Adipocyte (in vitro differentiated cells): ENCODE data around the gene HOXC5.

Source experiments
- DNase-seq: peaks from one replicate; pipeline ENCODE4 v3.0.0-alpha.2; 2015; ENCODE audit warnings: low read depth
- H3K27me3 ChIP-seq: replicated peaks from 2 replicates; pipeline ENCODE4 v1.7.0; 2013; ENCODE audit warnings: mild to moderate bottlenecking, low read length, moderate library complexity; ENCODE audit not compliant: control insufficient read depth, insufficient read depth
- H3K36me3 ChIP-seq: 2 replicates; pipeline ENCODE4 v1.7.0; 2013; ENCODE audit warnings: low read length, mild to moderate bottlenecking, moderate library complexity; ENCODE audit not compliant: control insufficient read depth, insufficient read depth, severe bottlenecking
- H3K4me1 ChIP-seq: 2 replicates; pipeline ENCODE4 v1.7.0; 2013; ENCODE audit warnings: mild to moderate bottlenecking, low read length, moderate library complexity; ENCODE audit not compliant: control insufficient read depth, insufficient read depth
- H3K4me3 ChIP-seq: 2 replicates; pipeline ENCODE4 v1.7.0; 2013; ENCODE audit warnings: mild to moderate bottlenecking, low read length, moderate library complexity
- H3K9ac ChIP-seq: 2 replicates; pipeline ENCODE4 v1.7.0; 2013; ENCODE audit warnings: mild to moderate bottlenecking, low read length, moderate library complexity
- H3K9me3 ChIP-seq: 2 replicates; pipeline ENCODE4 v1.7.0; 2013; ENCODE audit warnings: mild to moderate bottlenecking, low read length, moderate library complexity; ENCODE audit not compliant: control insufficient read depth

The HOXC5 gene

DNA sequence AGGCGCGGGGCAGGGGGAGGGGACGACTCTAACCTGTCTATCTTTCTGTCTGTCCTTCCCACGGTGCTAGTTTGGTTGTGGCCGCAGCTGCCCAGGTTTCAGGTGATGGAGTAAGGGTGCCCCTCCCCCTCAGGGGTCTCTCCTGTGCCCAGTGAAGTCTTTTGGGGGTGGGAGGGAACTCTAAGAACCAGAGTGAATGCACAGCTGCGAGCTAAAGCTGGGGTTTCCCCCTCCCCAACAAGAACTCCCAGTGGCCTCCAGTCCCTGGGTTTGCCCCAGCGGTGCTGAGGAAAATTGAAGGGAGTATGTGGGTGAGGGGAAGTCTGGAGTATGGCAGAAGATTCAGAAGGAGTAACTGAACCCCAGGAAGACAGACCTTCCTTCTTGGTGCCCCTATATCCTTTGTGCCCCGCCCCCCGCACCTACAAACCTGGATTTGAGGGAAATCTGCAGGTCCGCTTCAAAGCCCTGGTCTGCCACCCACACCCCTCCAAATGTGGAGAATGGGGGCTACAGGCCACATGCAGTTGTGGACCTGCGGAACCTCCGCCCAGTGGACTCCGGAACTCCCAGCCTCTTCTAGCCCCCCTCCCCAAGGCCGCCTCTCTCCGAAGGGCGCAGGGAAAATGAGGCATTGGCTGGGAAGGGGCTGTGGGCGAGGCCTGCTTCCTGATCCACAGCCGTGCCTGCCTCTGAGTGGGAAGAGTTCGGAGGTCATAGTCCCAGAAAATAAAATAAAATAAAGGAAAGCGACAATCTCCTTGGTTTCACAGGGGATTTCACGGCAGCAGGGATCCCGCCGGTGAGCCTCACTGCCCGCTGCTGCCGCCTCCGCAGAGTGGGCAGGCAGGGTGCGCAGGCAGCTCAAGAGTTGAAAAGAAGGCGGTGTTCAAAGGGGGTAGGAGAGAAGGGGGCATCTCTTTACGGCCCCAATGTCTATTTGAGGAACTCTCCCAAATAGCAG, 36.3 kb upstream of the HOXC5 start:
- H3K9me3 ChIP-seq = no peaks in the 10 kb centered on the region
- H3K4me1 ChIP-seq = peaks cover 59% of the 10 kb centered on the region
- H3K9ac ChIP-seq = peak overlapping the region; percentile 96
- no peaks in the 10 kb centered on the region for H3K27me3 ChIP-seq
- DNase-seq = no peak
- H3K4me3 ChIP-seq = peak overlapping the region; percentile 94
- H3K36me3 ChIP-seq = no peaks in the 10 kb centered on the region

DNA sequence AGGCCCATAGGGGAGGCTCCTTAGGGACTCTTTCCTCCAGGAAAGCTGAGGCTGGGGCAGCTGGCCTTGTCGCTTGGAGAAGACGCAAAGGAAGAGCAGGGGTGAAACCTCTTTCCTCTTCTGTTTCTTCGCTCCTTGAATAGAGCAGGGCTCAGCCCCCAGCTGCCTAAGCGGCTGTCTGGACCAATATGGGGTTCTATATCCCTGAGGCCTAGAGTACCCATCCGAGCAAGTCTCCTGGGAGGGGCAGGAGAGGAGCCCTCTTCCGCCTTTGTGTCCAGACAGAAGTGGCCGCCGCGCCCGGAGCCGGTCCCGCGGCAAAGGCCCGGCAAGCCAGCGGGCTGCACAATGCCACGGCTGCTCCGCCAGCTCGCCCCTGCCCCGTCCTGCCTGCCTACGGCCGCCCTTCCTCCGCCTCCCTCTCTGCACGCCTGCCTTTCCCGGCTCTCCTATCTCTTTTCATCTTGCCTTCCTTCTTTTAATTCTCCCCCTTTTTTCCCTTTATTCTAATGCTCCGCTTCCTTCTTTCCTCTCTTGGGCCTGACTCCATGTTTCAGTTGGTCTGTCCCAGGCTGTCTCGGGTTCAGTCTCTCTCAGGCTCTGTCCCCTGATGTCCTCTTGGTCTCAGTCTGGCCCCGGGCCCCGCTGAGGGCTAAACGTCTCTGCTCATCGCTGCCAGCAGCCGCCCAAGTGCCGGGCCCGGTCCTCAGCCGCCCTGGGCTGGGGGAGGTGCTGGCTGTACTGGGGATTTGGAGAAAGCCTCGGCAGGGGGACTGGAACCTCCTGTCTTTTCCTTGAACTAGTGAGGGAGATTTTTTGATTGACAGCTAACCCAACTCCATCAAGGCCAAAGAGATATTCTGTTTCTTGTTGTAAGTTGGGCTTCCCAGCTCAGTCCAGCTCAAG, 35.4 kb upstream of the HOXC5 start:
- no peak for DNase-seq

DNA sequence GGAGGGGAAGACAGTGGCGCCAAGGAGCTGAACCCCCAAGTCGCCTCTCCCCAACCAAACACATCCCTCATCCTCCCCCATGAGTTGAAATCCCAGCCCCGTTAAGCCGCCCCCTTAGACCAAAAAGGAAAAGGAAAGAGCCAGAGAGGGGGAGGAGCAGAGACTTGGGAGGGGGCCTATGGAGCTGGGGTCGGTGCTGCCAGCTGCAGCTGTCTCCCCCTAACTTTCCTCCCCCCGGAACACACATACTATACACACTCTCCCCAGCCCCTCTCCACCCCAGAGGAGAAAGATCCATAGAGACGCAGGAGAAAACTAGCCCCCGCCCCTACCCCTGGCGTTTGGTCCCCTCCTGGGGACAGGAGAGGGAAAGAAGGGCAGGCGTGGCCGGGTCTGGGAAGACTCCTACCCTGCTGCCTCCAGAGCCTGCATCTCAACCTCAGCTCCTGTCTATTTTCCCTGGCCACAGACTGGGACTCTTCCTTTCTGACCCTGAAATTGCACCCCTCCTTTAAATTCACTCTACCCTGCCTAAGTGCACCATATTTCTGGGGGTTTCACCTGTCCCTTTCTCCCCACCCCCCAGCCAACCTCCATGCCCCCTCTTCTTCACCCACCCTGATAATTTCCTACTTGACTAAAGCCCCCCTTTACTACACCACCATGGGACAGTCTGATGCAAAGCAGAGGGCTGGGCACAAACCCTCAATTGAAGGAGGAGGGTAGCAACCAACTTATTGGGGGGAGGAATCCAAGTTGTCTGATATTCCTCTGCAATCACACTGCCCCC, 34.5 kb upstream of the HOXC5 start:
- H3K4me3 ChIP-seq = peak overlapping the region; percentile 94
- H3K4me1 ChIP-seq = peaks cover 56% of the 10 kb centered on the region
- H3K27me3 ChIP-seq = no peaks in the 10 kb centered on the region
- peak overlapping the region; percentile 96 for H3K9ac ChIP-seq
- no peaks in the 10 kb centered on the region for H3K9me3 ChIP-seq
- DNase-seq = no peak
- H3K36me3 ChIP-seq = peaks cover 6% of the 10 kb centered on the region

More for the DNA sequence above, 35.4 kb upstream of the HOXC5 start:
- H3K4me1 ChIP-seq = peaks cover 58% of the 10 kb centered on the region
- H3K4me3 ChIP-seq = peak overlapping the region; percentile 94
- no peaks in the 10 kb centered on the region for H3K27me3 ChIP-seq
- H3K36me3 ChIP-seq = no peaks in the 10 kb centered on the region
- H3K9me3 ChIP-seq = no peaks in the 10 kb centered on the region
- H3K9ac ChIP-seq = peak overlapping the region; percentile 96

DNA sequence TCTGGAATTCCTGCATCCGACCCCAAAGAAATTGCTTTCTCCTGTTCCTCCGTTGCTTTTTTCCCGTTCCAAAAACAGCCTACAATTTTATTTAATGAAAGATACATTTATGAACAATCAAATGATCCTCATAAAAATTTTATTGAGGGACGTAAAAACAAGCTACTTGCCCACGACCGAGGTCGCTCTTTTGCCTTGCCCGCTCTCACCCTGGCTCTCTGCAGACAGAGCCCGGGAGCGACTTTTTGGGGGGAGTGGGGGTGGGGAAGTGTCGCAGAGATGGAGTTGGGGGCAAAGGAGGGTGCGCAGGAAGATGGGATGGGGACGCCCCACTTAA, 34.0 kb upstream of the HOXC5 start:
- peaks cover 56% of the 10 kb centered on the region for H3K4me1 ChIP-seq
- peak overlapping the region; percentile 96 for H3K9ac ChIP-seq
- H3K36me3 ChIP-seq = peaks cover 6% of the 10 kb centered on the region
- no peaks in the 10 kb centered on the region for H3K27me3 ChIP-seq
- no peaks in the 10 kb centered on the region for H3K9me3 ChIP-seq
- no peak for DNase-seq
- peak overlapping the region; percentile 94 for H3K4me3 ChIP-seq

DNA sequence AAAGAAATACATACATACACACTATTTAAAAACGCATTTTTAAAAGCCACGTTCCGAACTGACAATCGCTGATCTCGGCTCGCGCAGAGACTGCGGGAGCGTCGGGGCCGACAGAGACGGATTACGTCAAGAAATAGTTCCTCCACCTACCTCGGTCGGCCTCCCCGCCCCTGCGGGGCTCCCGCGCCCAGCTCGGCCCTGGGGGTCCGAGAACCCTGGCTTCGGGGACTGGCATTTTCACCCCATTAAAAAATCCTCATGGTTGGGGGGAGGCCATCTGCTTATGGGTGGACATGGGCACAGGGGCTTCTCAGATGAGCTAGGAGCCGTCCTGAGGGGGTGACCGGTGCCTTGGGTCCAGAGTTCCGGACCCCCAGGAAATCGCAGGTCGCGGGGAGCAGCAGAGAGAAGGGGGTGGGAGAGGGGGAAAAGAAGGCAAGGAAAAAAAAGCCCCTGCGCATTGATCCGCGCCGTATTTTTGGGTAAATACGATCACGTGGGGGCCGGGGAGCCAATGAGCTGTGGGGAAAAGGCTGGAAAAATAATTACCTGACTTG, 33.2 kb upstream of the HOXC5 start:
- Histone ChIP-seq H3K9me3 (no peaks in the 10 kb centered on the region), H3K27me3 (no peaks in the 10 kb centered on the region), H3K36me3 (peaks cover 6% of the 10 kb centered on the region), H3K4me3 (peak overlapping the region; percentile 94), H3K9ac (peak overlapping the region; percentile 96), H3K4me1 (peaks cover 64% of the 10 kb centered on the region)
- DNase-seq = no peak

DNA sequence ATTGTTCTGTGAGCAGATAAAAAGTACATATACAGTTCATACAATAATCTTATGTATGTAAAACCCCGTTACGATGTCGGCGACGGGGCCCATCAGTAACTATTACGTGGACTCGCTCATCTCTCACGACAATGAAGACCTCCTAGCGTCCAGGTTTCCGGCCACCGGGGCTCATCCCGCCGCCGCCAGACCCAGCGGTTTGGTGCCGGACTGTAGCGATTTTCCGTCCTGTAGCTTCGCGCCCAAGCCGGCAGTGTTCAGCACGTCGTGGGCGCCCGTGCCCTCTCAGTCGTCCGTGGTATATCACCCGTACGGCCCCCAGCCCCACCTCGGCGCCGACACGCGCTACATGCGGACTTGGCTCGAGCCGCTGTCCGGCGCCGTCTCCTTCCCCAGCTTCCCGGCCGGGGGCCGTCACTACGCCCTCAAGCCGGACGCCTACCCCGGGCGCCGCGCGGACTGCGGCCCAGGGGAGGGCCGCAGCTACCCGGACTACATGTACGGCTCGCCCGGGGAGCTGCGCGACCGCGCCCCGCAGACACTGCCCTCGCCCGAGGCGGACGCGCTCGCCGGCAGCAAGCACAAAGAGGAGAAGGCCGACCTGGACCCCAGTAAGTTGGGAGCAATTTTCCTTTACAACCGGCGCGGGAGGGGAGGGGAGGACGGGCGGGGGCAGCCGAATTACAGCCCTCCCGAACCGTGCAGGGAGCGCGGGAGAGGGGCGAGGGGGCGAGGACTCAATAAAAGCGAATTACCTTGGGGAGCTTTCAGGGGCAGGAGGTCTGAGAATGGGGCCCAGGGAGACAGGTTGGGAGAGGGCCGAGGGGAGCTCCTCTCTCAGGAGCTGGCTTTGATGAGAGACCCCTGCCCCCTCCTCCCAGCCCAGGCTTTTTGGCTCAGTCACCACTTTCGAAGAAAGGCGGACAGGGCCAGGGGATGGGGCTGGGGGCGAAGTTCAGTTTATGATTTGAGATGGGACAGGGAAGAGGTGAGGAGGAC, 32.4 kb upstream of the HOXC5 start, which contains the start of gene HOXC9:
Gene HOXC9 (plus strand): TSS at position 46 of the 999 bp plus-strand sequence. CDS start 28 bp downstream, at position 74.
- Histone ChIP-seq H3K4me3 (peak within 1 kb of the TSS; percentile 94), H3K36me3 (peaks cover 6% of the 10 kb centered on the region), H3K27me3 (no peaks in the 10 kb centered on the region), H3K9ac (peak within 1 kb of the TSS; percentile 96), H3K4me1 (peaks cover 65% of the 10 kb centered on the region), H3K9me3 (no peaks in the 10 kb centered on the region)
- peak; percentile 16 for DNase-seq

DNA sequence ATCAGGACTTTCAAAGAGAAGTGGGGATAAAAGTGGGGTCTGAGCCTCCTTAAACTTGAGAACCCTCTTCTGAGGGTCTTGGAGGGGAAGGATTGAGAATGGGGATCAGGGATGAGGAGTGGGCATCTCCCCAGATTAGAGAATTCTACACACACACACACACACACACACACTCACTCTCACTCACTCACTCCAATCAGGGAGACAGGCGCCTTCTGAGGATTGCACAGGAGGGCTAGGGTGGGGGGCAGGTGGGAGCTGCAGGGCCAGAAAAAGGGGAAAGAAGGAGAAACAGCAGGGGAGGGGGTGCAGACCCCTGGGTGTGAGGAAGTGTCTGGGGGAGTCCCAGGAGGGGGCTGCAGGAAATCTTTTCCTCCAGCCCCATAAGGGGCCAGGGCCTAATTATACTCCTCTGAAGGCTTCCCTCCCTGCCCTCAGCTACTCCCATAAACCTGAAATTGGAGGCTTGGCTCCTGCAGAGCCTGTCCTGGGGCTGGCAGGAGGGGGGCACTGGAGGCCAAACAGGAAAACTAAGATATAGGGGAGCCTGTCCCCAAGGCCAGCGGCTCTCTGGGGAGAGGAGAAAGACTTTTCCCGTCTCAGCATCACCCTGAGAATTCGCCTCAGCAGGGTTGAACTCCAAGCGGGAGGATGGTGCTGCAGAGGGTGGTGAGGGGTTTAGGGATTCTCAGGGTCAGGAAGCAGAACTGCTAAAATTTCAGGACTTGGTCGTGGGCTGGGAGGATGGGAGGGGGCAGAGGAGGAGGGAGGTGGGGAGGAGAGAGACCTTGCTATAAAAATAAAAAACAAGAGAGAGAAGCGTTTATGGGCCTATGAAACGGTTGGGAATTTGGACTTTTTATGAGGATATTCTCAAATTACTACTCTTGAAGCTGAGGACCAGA, 31.3 kb upstream of the HOXC5 start:
- no peak for DNase-seq
- Histone ChIP-seq H3K4me3 (peak overlapping the region; percentile 94), H3K9ac (peak overlapping the region; percentile 96), H3K36me3 (peaks cover 6% of the 10 kb centered on the region), H3K9me3 (no peaks in the 10 kb centered on the region), H3K4me1 (peaks cover 60% of the 10 kb centered on the region), H3K27me3 (no peaks in the 10 kb centered on the region)

DNA sequence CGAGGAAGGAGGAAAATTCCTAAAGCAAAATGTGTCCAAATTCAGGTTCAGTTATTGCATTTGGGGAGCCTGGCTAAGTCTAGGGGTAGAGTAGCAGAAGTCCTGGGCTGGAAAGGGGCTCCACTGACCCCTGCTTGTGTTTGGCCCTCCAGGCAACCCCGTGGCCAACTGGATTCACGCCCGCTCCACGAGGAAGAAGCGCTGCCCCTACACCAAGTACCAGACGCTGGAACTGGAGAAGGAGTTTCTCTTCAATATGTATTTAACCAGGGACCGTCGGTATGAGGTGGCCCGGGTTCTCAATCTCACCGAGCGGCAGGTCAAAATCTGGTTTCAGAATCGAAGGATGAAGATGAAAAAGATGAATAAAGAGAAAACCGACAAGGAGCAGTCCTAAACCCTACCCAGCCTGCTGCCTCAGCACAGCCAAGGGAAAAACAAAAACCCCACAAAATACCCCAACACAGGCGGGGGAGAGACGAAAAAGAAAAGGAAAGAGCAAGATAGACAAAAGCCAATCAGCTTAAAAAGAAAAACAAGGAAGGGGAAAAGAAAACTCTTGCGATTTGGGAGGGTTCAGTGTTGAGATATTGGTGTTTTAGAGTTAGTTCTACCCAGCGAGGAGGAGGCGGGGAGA, 30.5 kb upstream of the HOXC5 start:
- H3K36me3 ChIP-seq = peaks cover 6% of the 10 kb centered on the region
- no peak for DNase-seq
- peaks cover 60% of the 10 kb centered on the region for H3K4me1 ChIP-seq
- H3K9ac ChIP-seq = peak overlapping the region; percentile 96
- H3K27me3 ChIP-seq = no peaks in the 10 kb centered on the region
- H3K4me3 ChIP-seq = peak overlapping the region; percentile 94
- H3K9me3 ChIP-seq = no peaks in the 10 kb centered on the region

DNA sequence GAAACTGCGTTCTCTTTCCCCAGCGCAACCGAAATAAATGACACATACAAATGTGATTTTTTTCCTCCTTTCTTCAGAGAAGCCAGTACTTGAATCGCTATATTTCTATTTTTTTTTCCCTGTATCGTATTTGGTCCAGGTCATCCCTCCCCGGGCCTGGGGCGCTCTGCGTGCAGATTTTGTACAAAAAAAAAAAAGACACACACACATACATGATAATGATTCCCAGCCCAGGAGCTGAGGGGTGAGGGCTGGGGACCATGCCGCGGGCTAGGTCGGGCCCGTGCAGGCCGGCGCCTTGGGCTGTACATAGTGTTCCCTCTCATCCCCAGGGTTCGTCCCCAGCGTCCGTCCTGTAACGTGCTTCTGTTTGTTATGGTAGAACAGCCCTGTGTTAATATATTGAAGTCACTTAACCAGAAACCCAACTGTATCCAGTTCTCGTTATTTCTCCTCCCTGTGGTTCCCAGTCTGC, 29.9 kb upstream of the HOXC5 start:
- Histone ChIP-seq H3K9me3 (no peaks in the 10 kb centered on the region), H3K9ac (peak overlapping the region; percentile 96), H3K4me3 (peak overlapping the region; percentile 94), H3K4me1 (peaks cover 60% of the 10 kb centered on the region), H3K36me3 (peaks cover 6% of the 10 kb centered on the region), H3K27me3 (no peaks in the 10 kb centered on the region)
- no peak for DNase-seq
